Left ventricle myocardium inferior (tissue), 1 donor: ENCODE results near the gene TCF7L2. TPM values are rescaled to one million over a fixed set of nuclear protein-coding genes. Genes with fewer than 3 reads are reported as not detected.

Source experiments
- DNase-seq: peaks from one replicate; pipeline ENCODE4 v3.0.0-alpha.2; 2020
- H3K27ac ChIP-seq: fragments of 200-600 bp; replicated peaks from 2 replicates; pipeline ENCODE4 v1.8.0; 2021
- H3K27me3 ChIP-seq: fragments of 200-600 bp; 2 replicates; pipeline ENCODE4 v1.8.0; 2021; ENCODE audit warnings: low read depth
- H3K36me3 ChIP-seq: fragments of 200-600 bp; 2 replicates; pipeline ENCODE4 v1.8.0; 2021
- H3K4me1 ChIP-seq: fragments of 200-600 bp; 2 replicates; pipeline ENCODE4 v1.8.0; 2021
- H3K4me3 ChIP-seq: fragments of 200-600 bp; 2 replicates; pipeline ENCODE4 v1.8.0; 2021; ENCODE audit warnings: mild to moderate bottlenecking, moderate library complexity
- H3K9me3 ChIP-seq: fragments of 200-600 bp; replicated peaks from 2 replicates; pipeline ENCODE4 v1.8.0; 2021
- intact Hi-C: fragments of 100-400 bp; cut with micrococcal nuclease; formaldehyde crosslinking; loops from one replicate; pipeline ENCODE4 v1.11.0; 2022
- total RNA-seq: library from RNA; stranded (reverse); fragmentation: NEBNext Ultra II Directional; extraction: Animal tissue kit (Norgen Biotek cat#: 25700); gene quantifications from one replicate; pipeline ENCODE4 v1.2.1, GENCODE V29; 2021
- TF ChIP-seq, protein P1 (sequence below): fragments of 200-600 bp; IDR thresholded peaks from 2 replicates; pipeline ENCODE4 v1.8.0; 2021; ENCODE audit warnings: antibody characterized with exemption, mild to moderate bottlenecking, borderline replicate concordance
- donor health status: DM: no; HTN: yes; CAD: no; lungs with severe emphysema.

Gene TCF7L2
- total RNA-seq, 1 donor from 2014 or later = 8.9 TPM

DNA sequence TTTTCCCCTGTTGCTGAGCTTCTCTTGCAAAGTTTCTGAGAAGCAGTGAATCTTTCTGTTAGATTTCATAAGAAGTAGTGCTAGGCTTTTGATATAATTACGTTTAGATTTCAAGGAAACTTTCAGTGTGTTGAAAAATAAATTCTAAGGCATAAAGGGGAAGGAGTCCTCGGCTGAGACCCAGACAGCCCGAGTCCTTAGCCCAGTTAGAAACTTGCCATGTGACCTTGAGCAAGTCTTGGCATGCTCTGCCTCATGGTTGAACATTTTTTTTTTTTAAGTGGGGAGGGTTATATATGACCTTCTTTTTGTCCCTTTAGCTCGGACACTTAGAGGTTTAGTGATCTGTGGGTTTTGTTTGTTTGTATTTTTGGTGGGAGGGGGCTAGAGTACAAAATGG lies 117.5 kb downstream of the TCF7L2 start:
- Histone ChIP-seq H3K9me3 (no peaks in the 10 kb centered on the region), H3K27ac (no peak overlapping the region), H3K4me3 (no peak overlapping the region), H3K4me1 (peaks cover 55% of the 10 kb centered on the region), H3K27me3 (no peaks in the 10 kb centered on the region), H3K36me3 (no peaks in the 10 kb centered on the region)
- intact Hi-C loops = no loop called here
- TF ChIP-seq, protein P1, sequence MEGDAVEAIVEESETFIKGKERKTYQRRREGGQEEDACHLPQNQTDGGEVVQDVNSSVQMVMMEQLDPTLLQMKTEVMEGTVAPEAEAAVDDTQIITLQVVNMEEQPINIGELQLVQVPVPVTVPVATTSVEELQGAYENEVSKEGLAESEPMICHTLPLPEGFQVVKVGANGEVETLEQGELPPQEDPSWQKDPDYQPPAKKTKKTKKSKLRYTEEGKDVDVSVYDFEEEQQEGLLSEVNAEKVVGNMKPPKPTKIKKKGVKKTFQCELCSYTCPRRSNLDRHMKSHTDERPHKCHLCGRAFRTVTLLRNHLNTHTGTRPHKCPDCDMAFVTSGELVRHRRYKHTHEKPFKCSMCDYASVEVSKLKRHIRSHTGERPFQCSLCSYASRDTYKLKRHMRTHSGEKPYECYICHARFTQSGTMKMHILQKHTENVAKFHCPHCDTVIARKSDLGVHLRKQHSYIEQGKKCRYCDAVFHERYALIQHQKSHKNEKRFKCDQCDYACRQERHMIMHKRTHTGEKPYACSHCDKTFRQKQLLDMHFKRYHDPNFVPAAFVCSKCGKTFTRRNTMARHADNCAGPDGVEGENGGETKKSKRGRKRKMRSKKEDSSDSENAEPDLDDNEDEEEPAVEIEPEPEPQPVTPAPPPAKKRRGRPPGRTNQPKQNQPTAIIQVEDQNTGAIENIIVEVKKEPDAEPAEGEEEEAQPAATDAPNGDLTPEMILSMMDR = no peak
- no peak for DNase-seq

DNA sequence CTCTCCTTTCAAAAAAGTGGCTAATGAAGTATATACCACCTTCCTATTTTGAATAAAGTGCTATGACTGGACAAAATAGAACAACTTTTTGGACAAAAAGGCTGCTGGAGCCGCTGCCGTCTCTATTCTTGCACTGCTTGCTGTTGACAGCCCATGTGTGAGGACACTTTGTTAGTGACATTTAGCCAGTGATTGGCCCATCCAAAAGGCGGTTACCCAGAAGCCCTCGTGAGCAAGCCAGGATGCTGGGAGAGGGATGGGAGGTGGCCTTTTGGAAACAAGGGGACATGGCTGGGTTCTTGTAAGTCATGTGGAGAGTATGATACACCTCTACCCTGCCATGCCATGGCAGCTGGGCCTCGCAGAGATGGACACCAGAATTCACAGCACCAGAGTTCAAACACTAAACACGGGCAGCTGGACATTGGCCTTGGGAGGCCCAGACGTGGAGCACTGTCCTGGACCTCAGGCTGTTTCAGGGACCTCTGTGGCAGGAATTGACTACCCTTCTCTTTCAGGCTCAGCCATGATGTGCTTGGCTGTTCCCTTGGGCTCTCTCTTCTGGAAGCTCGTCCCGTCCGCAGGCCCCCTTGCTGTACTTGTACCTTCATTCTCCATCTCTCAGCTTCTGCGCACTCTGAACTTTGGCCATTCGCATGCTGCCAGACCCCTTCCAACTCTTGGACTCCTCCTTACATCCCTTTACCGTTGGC lies 118.3 kb downstream of the TCF7L2 start:
- Histone ChIP-seq H3K27me3 (no peaks in the 10 kb centered on the region), H3K27ac (no peak overlapping the region), H3K9me3 (no peaks in the 10 kb centered on the region), H3K4me1 (peaks cover 58% of the 10 kb centered on the region), H3K36me3 (no peaks in the 10 kb centered on the region), H3K4me3 (no peak overlapping the region)
- no peak for DNase-seq
- TF ChIP-seq, protein P1 = no peak
- intact Hi-C loops = no loop called here

DNA sequence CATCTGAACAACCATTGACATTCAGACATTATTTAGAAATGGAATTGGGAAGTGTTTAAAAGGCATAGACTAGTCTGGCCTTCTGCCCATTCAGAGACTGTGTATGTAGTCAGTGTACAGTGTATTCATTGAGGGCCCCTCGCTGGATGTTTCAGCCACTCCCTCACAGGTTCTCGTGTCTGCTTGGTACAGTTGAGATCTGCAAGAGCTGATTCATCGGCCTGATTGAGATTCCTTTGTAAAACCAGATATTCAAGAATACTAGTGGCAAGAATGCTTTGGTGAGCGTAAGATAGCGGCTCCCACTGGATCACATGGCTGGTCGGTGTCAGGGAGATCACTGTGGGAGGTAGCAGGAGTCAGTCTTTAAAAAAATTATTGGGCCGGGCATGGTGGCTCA lies 119.5 kb downstream of the TCF7L2 start:
- intact Hi-C loops = no loop called here
- H3K4me1 ChIP-seq = peaks cover 61% of the 10 kb centered on the region

DNA sequence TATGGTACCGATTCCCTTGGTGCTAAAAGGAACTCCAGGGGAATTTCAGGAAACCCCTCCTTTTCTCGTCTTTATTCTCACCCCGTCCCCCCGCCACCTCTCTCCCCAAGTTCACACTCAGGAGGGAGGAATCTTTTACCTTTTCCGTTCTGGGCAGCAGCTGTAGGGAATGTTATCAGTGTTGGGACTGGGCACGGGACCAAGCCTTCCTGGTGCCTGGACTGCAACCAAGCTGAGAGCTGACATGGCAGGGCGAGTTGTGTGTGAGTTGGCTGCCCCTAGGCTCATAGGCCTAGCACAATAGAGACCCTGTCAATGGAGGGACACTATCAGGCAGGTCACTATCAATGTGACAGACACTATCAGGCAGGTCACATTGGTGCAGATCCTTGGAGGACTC lies 121.4 kb downstream of the TCF7L2 start:
- Histone ChIP-seq H3K4me1 (peaks cover 60% of the 10 kb centered on the region), H3K27me3 (no peaks in the 10 kb centered on the region), H3K36me3 (no peaks in the 10 kb centered on the region), H3K9me3 (no peaks in the 10 kb centered on the region), H3K27ac (peak overlapping the region; percentile 59), H3K4me3 (no peak overlapping the region)
- intact Hi-C loops = no loop called here
- DNase-seq = peak; percentile 81
- TF ChIP-seq, protein P1 = no peak

More for the DNA sequence above, 119.5 kb downstream of the TCF7L2 start:
- no peaks in the 10 kb centered on the region for H3K27me3 ChIP-seq
- no peak for DNase-seq
- no peak overlapping the region for H3K4me3 ChIP-seq
- TF ChIP-seq, protein P1 = no peak
- H3K9me3 ChIP-seq = no peaks in the 10 kb centered on the region
- H3K27ac ChIP-seq = no peak overlapping the region
- H3K36me3 ChIP-seq = no peaks in the 10 kb centered on the region

GRCh38 chr10:113073549-113074189 lies 123.6 kb downstream of the TCF7L2 start:
- TF ChIP-seq, protein P1 = no peak
- no peaks in the 10 kb centered on the region for H3K9me3 ChIP-seq
- peaks cover 44% of the 10 kb centered on the region for H3K4me1 ChIP-seq
- no peaks in the 10 kb centered on the region for H3K27me3 ChIP-seq
- intact Hi-C loops = no loop called here
- peaks cover 4% of the 10 kb centered on the region for H3K36me3 ChIP-seq
- DNase-seq = peak; percentile 55
- H3K27ac ChIP-seq = peak overlapping the region; percentile 71
- no peak overlapping the region for H3K4me3 ChIP-seq
